PC-3 (cell line): ENCODE results near the gene IGSF21. TPM values are rescaled to one million over a fixed set of nuclear protein-coding genes. Genes with fewer than 3 reads are reported as not detected.
A peak's percentile ranks its signal among the peaks of the same experiment; 100 is the strongest.

Experiments
- ATAC-seq: fragments of 200-7000 bp; cut with Tn5 transposase; 2 replicates; pipeline ENCODE4 v1.9.1; 2020; ENCODE audit warnings: mild to moderate bottlenecking, moderate library complexity
- BruUV-seq: library from RNA; stranded (reverse); fragments of 400-500 nt; replicated peaks from 2 replicates; lab custom pipeline; 2021; lab: Mats Ljungman, UMichigan
- CTCF ChIA-PET: fragments of 300-600 bp; sonication (Branson Sonifier 250); formaldehyde crosslinking; loops from one replicate; lab custom pipeline; 2022; ENCODE audit warnings: antibody characterized with exemption; lab: Charles Lee
- POLR2A ChIA-PET: fragments of 300-600 bp; sonication (Branson Sonifier 250); formaldehyde crosslinking; loops from one replicate; lab custom pipeline; 2022; ENCODE audit warnings: antibody characterized with exemption; ENCODE audit not compliant: unreplicated experiment; lab: Charles Lee
- DNase-seq: peaks from one replicate; pipeline ENCODE4 v3.0.0-alpha.2; 2015
- H2AFZ ChIP-seq: fragments of 300-600 bp; sonication (generic); 2 replicates; pipeline ENCODE4 v1.6.0; 2016; ENCODE audit warnings: antibody characterized with exemption, low read length
- H3F3A ChIP-seq: fragments of 300-600 bp; sonication (generic); one replicate; pipeline ENCODE4 v1.6.0; 2017; ENCODE audit warnings: antibody characterized with exemption, low read length, control low read depth, mild to moderate bottlenecking; ENCODE audit not compliant: unreplicated experiment
- H3K27ac ChIP-seq: fragments of 300-600 bp; sonication (generic); 2 replicates; pipeline ENCODE4 v1.5.1; 2016; ENCODE audit warnings: mild to moderate bottlenecking, low read length
- H3K27me3 ChIP-seq: fragments of 300-600 bp; sonication (generic); 2 replicates; pipeline ENCODE4 v1.6.1; 2016; ENCODE audit warnings: low read length, mixed read lengths
- H3K36me3 ChIP-seq: fragments of 300-600 bp; sonication (generic); 2 replicates; pipeline ENCODE4 v1.6.1; 2016; ENCODE audit warnings: low read depth, mixed run types, low read length, mixed read lengths
- H3K4me1 ChIP-seq: fragments of 300-600 bp; sonication (generic); 2 replicates; pipeline ENCODE4 v1.5.1; 2016; ENCODE audit warnings: low read length; ENCODE audit not compliant: insufficient read depth
- H3K4me2 ChIP-seq: fragments of 300-600 bp; sonication (generic); 2 replicates; pipeline ENCODE4 v1.6.0; 2016; ENCODE audit warnings: low read length
- H3K4me3 ChIP-seq: fragments of 300-600 bp; sonication (generic); 2 replicates; pipeline ENCODE4 v1.5.1; 2016; ENCODE audit warnings: mild to moderate bottlenecking, low read length, mixed read lengths
- H3K79me2 ChIP-seq: fragments of 300-600 bp; sonication (generic); 2 replicates; pipeline ENCODE4 v1.6.1; 2017; ENCODE audit warnings: low read length, mixed read lengths
- H3K9ac ChIP-seq: fragments of 300-600 bp; sonication (generic); 2 replicates; pipeline ENCODE4 v1.6.0; 2016; ENCODE audit warnings: mild to moderate bottlenecking, low read length
- H3K9me2 ChIP-seq: fragments of 300-600 bp; sonication (generic); replicated peaks from 2 replicates; pipeline ENCODE4 v1.6.1; 2016; ENCODE audit warnings: mixed run types, low read length, mixed read lengths
- H3K9me3 ChIP-seq: fragments of 300-600 bp; sonication (generic); 2 replicates; pipeline ENCODE4 v1.6.1; 2016; ENCODE audit warnings: low read length, mixed read lengths
- H4K20me1 ChIP-seq: fragments of 300-600 bp; sonication (generic); 2 replicates; pipeline ENCODE4 v1.6.1; 2016; ENCODE audit warnings: low read length, mixed read lengths
- CTCF ChIP-seq: fragments of 300-600 bp; sonication (generic); conservative IDR thresholded peaks from 2 replicates; pipeline ENCODE4 v1.5.1; 2017; ENCODE audit warnings: antibody characterized with exemption, low read depth, mild to moderate bottlenecking, low read length
- EZH2 ChIP-seq: fragments of 300-600 bp; sonication (generic); IDR thresholded peaks from one replicate; pipeline ENCODE4 v1.6.1; 2017; ENCODE audit warnings: antibody characterized with exemption, mild to moderate bottlenecking, low read length; ENCODE audit not compliant: unreplicated experiment
- EZH2phosphoT487 ChIP-seq: fragments of 300-600 bp; sonication (generic); IDR thresholded peaks from 2 replicates; pipeline ENCODE4 v1.6.1; 2018; ENCODE audit warnings: mild to moderate bottlenecking, antibody characterized with exemption, low read length, borderline replicate concordance
- intact Hi-C: fragments of 100-400 bp; cut with micrococcal nuclease; formaldehyde crosslinking; loops from 2 replicates; pipeline ENCODE4 v1.9.0; 2023
- total RNA-seq: library from RNA; depleted of rRNA; stranded (reverse); fragments of >200 nt; gene quantifications from 2 replicates; pipeline ENCODE4 v1.2.3, GENCODE V29; 2014

IGSF21 gene
- total RNA-seq, 1 experiment from 2014 or later: not detected

- no peak overlapping the region for H3K27ac ChIP-seq
- ChIA-PET POLR2A (no interaction called here), CTCF (no interaction called here)
- no peaks in the 10 kb centered on the region for H3K36me3 ChIP-seq
- H3K27me3 ChIP-seq: no peaks in the 10 kb centered on the region
- H3K4me2 ChIP-seq: no peak overlapping the region
- no peaks in the 10 kb centered on the region for H3K4me1 ChIP-seq
- intact Hi-C loops: no loop called here
- no peaks in the 10 kb centered on the region for H4K20me1 ChIP-seq
- no TSS peak for BruUV-seq
- no peaks in the 10 kb centered on the region for H3F3A ChIP-seq
- H3K79me2 ChIP-seq: no peaks in the 10 kb centered on the region
- TF ChIP-seq EZH2 (no peak), EZH2phosphoT487 (no peak), CTCF (no peak)
- ATAC-seq (no peak), DNase-seq (no peak)
- no peaks in the 10 kb centered on the region for H3K9me2 ChIP-seq
- H2AFZ ChIP-seq: no peak overlapping the region
- no peak overlapping the region for H3K9ac ChIP-seq
- no peaks in the 10 kb centered on the region for H3K9me3 ChIP-seq
- H3K4me3 ChIP-seq: no peak overlapping the region
Measured at GRCh38 chr1:18337757-18338156, 230.2 kb downstream of the IGSF21 start.

GRCh38 chr1:18339161-18339560 lies 231.6 kb downstream of the IGSF21 start:
- no TSS peak for BruUV-seq
- no peak for TF ChIP-seq EZH2phosphoT487
- TF ChIP-seq EZH2: no peak
- H4K20me1 ChIP-seq: no peaks in the 10 kb centered on the region
- H3F3A ChIP-seq: no peaks in the 10 kb centered on the region
- no peaks in the 10 kb centered on the region for H3K9me2 ChIP-seq
- no peak overlapping the region for H3K4me3 ChIP-seq
- DNase-seq: peak; percentile 26
- H3K4me1 ChIP-seq: no peaks in the 10 kb centered on the region
- no peak overlapping the region for H2AFZ ChIP-seq
- no peaks in the 10 kb centered on the region for H3K9me3 ChIP-seq
- intact Hi-C loops: no loop called here
- ChIA-PET POLR2A (no interaction called here), CTCF (no interaction called here)
- H3K36me3 ChIP-seq: no peaks in the 10 kb centered on the region
- peak overlapping the region; percentile 53; the same call in 1 of the 2 replicates for H3K4me2 ChIP-seq
- no peak for ATAC-seq
- H3K27me3 ChIP-seq: no peaks in the 10 kb centered on the region
- no peaks in the 10 kb centered on the region for H3K79me2 ChIP-seq
- H3K9ac ChIP-seq: no peak overlapping the region
- no peak overlapping the region for H3K27ac ChIP-seq

GRCh38 chr1:18340158-18340764 lies 232.7 kb downstream of the IGSF21 start:
- Histone ChIP-seq H3K4me2 (no peak overlapping the region), H3K27me3 (no peaks in the 10 kb centered on the region), H3K9ac (no peak overlapping the region), H3K4me1 (no peaks in the 10 kb centered on the region), H3K36me3 (no peaks in the 10 kb centered on the region), H4K20me1 (no peaks in the 10 kb centered on the region), H2AFZ (no peak overlapping the region), H3K9me2 (no peaks in the 10 kb centered on the region), H3K27ac (no peak overlapping the region), H3K9me3 (no peaks in the 10 kb centered on the region), H3K4me3 (no peak overlapping the region), H3K79me2 (no peaks in the 10 kb centered on the region), H3F3A (no peaks in the 10 kb centered on the region)
- no peak for TF ChIP-seq CTCF
- TF ChIP-seq EZH2phosphoT487: no peak
- TF ChIP-seq EZH2: no peak
- intact Hi-C loops: no loop called here
- DNase-seq (no peak), ATAC-seq (no peak)
- POLR2A ChIA-PET: no interaction called here
- no TSS peak for BruUV-seq
- CTCF ChIA-PET: no interaction called here
